HepG2 (cell line): ENCODE results near the gene NPC2. TPM values are rescaled to one million over a fixed set of nuclear protein-coding genes. Genes with fewer than 3 reads are reported as not detected.

ENCODE experiments used
- ATAD3A ChIP-seq: sonication (generic); formaldehyde crosslinking; IDR thresholded peaks from 2 replicates; pipeline ENCODE4 v1.4.0; 2020; ENCODE audit warnings: missing genetic modification reagents
- DDIT3 ChIP-seq: sonication (generic); formaldehyde crosslinking; IDR thresholded peaks from 2 replicates; pipeline ENCODE4 v1.4.0; 2020; ENCODE audit warnings: mild to moderate bottlenecking, missing genetic modification reagents
- ETV5 ChIP-seq: IDR thresholded peaks from 2 replicates; pipeline ENCODE4 v1.6.1; 2018; ENCODE audit warnings: missing biosample characterization, missing genetic modification reagents, inconsistent platforms, borderline replicate concordance
- FOXK2 ChIP-seq: fragments of 450-650 bp; IDR thresholded peaks from 2 replicates; pipeline ENCODE4 v1.6.1; 2016
- GABPB1 ChIP-seq: IDR thresholded peaks from 2 replicates; pipeline ENCODE4 v1.6.1; 2016; ENCODE audit warnings: mild to moderate bottlenecking, missing genetic modification reagents, moderate library complexity, missing compliant biosample characterization
- GZF1 ChIP-seq: sonication (generic); formaldehyde crosslinking; IDR thresholded peaks from 2 replicates; pipeline ENCODE4 v1.5.1; 2020; ENCODE audit warnings: mild to moderate bottlenecking, missing genetic modification reagents
- HOXA9 ChIP-seq: sonication (generic); formaldehyde crosslinking; IDR thresholded peaks from 2 replicates; pipeline ENCODE4 v1.8.1; 2022; ENCODE audit warnings: missing genetic modification reagents, mild to moderate bottlenecking, moderate library complexity, borderline replicate concordance
- KMT2B ChIP-seq: IDR thresholded peaks from 2 replicates; pipeline ENCODE4 v1.6.1; 2016; ENCODE audit warnings: missing genetic modification reagents, missing compliant biosample characterization
- NFYB ChIP-seq: sonication (generic); formaldehyde crosslinking; IDR thresholded peaks from 2 replicates; pipeline ENCODE4 v1.4.0; 2020; ENCODE audit warnings: missing genetic modification reagents
- SCMH1 ChIP-seq: sonication (generic); formaldehyde crosslinking; IDR thresholded peaks from 2 replicates; pipeline ENCODE4 v1.9.0; 2021; ENCODE audit warnings: missing genetic modification reagents, mild to moderate bottlenecking, borderline replicate concordance
- SIX1 ChIP-seq: sonication (generic); formaldehyde crosslinking; IDR thresholded peaks from 2 replicates; pipeline ENCODE4 v1.4.0; 2020; ENCODE audit warnings: missing genetic modification reagents, borderline replicate concordance
- SRY ChIP-seq: sonication (generic); formaldehyde crosslinking; IDR thresholded peaks from 2 replicates; pipeline ENCODE4 v1.8.0; 2022; ENCODE audit warnings: mild to moderate bottlenecking, missing genetic modification reagents
- TEF ChIP-seq: sonication (generic); formaldehyde crosslinking; IDR thresholded peaks from 2 replicates; pipeline ENCODE4 v1.5.0; 2020; ENCODE audit warnings: missing genetic modification reagents
- ZBTB21 ChIP-seq: sonication (generic); formaldehyde crosslinking; IDR thresholded peaks from 2 replicates; pipeline ENCODE4 v1.4.0; 2020; ENCODE audit warnings: missing genetic modification reagents
- ZFP37 ChIP-seq: sonication (generic); formaldehyde crosslinking; IDR thresholded peaks from 2 replicates; pipeline ENCODE4 v1.4.0; 2020; ENCODE audit warnings: missing genetic modification reagents, borderline replicate concordance
- ZNF101 ChIP-seq: sonication (generic); formaldehyde crosslinking; IDR thresholded peaks from 2 replicates; pipeline ENCODE4 v1.4.0; 2020; ENCODE audit warnings: mild to moderate bottlenecking, low read depth, missing genetic modification reagents, borderline replicate concordance
- ZNF17 ChIP-seq: sonication (generic); formaldehyde crosslinking; IDR thresholded peaks from 2 replicates; pipeline ENCODE4 v1.5.0; 2020; ENCODE audit warnings: mild to moderate bottlenecking, missing genetic modification reagents
- ZNF256 ChIP-seq: sonication (generic); formaldehyde crosslinking; conservative IDR thresholded peaks from 2 replicates; pipeline ENCODE4 v1.4.0; 2020; ENCODE audit warnings: missing genetic modification reagents
- ZNF292 ChIP-seq: sonication (generic); formaldehyde crosslinking; IDR thresholded peaks from 2 replicates; pipeline ENCODE4 v1.8.1; 2022; ENCODE audit warnings: mild to moderate bottlenecking, low read depth, missing genetic modification reagents, borderline replicate concordance
- ZNF3 ChIP-seq: IDR thresholded peaks from 2 replicates; pipeline ENCODE4 v1.7.0; 2017; ENCODE audit warnings: inconsistent platforms
- ZNF407 ChIP-seq: sonication (generic); formaldehyde crosslinking; IDR thresholded peaks from one replicate; pipeline ENCODE4 v1.5.1; 2020; ENCODE audit warnings: mild to moderate bottlenecking, missing genetic modification reagents; ENCODE audit errors: not compliant biosample characterization
- ZNF644 ChIP-seq: IDR thresholded peaks from 2 replicates; pipeline ENCODE4 v1.6.1; 2016; ENCODE audit warnings: low read depth
- ZNF713 ChIP-seq: sonication (generic); formaldehyde crosslinking; IDR thresholded peaks from 2 replicates; pipeline ENCODE4 v1.4.0; 2020; ENCODE audit warnings: mild to moderate bottlenecking, missing genetic modification reagents
- ZNF747 ChIP-seq: sonication (generic); formaldehyde crosslinking; IDR thresholded peaks from 2 replicates; pipeline ENCODE4 v1.8.1; 2023; ENCODE audit warnings: missing genetic modification reagents, mild to moderate bottlenecking, borderline replicate concordance
- polyA plus RNA-seq, 8 experiments: library from polyadenylated mRNA; depleted of rRNA in 3 of 8; stranded (reverse) in 7 of 8; unstranded in 1 of 8; fragments of >200 nt; fragmentation: Illumina TruSeq in 4 of 8; extraction: Trizol in 4 of 8; gene quantifications; 2 replicates each; pipeline versions ENCODE4 v1.2.1 to v1.2.3, GENCODE V29; 2011 to 2016; ENCODE audit warnings: low read depth in 4 of 8, missing spikeins in 1 of 8, mixed read lengths in 1 of 8; ENCODE audit not compliant: insufficient read depth in 1 of 8
- total RNA-seq, 5 experiments: library from RNA; depleted of rRNA; stranded (reverse); fragments of >200 nt; fragmentation: Illumina TruSeq; extraction: Trizol; gene quantifications; 2 replicates each; pipeline ENCODE4 v1.2.3, GENCODE V29; 2016; ENCODE audit warnings: low read depth in 1 of 5

The NPC2 gene
- total and polyA plus RNA-seq, 2 of the 13 experiments (the other 11 are each of a cell fraction or from before 2014, with no cell fraction given), result 132 to 164 TPM

- TF ChIP-seq ZNF101 (CRISPR knock-in tag) (no peak), ZNF292 (CRISPR knock-in tag) (0 out of 2 replicates have a peak, but pooled peaks have one; percentile 21), ETV5 (CRISPR knock-in tag) (no peak), ZNF644 (CRISPR knock-in tag) (no peak), SRY (CRISPR knock-in tag) (no peak; the same call in 1 of the 2 replicates), SIX1 (no peak), ZNF3 (CRISPR knock-in tag) (no peak), ZBTB21 (no peak), HOXA9 (CRISPR knock-in tag) (no peak), ZNF256 (CRISPR knock-in tag) (no peak; the same call in 1 of the 2 replicates), SCMH1 (CRISPR knock-in tag) (no peak), ATAD3A (CRISPR knock-in tag) (no peak), FOXK2 (no peak), ZNF747 (CRISPR knock-in tag) (no peak; the same call in 1 of the 2 replicates), ZFP37 (no peak), ZNF713 (CRISPR knock-in tag) (no peak), KMT2B (no peak), GABPB1 (no peak; the same call in none of the 2 replicates), DDIT3 (no peak), ZNF17 (CRISPR knock-in tag) (no peak), TEF (CRISPR knock-in tag) (no peak), NFYB (no peak), GZF1 (CRISPR knock-in tag) (0 out of 2 replicates have a peak, but pooled peaks have one; percentile 72), ZNF407 (no peak)
Observed at GRCh38 chr14:74492776-74493342, at the start of gene NPC2 (continued).
